OCI-LY1 (cell line): ENCODE measurements around the gene RBMS1.

Experiments
- H2AFZ ChIP-seq: fragments of 200-600 bp; sonication (generic), shearing (Covaris generic); 2 replicates; pipeline ENCODE4 v1.6.0; 2014; ENCODE audit warnings: antibody characterized with exemption, mild to moderate bottlenecking, low read length
- H3F3A ChIP-seq: fragments of 200-600 bp; sonication (generic), shearing (Covaris generic); 2 replicates; pipeline ENCODE4 v1.6.0; 2014; ENCODE audit warnings: mild to moderate bottlenecking, antibody characterized with exemption, low read length, moderate library complexity; ENCODE audit not compliant: insufficient read depth
- H3K27ac ChIP-seq: fragments of 200-600 bp; sonication (generic); 2 replicates; pipeline ENCODE4 v1.5.1; 2014; ENCODE audit warnings: low read length, mixed run types, mild to moderate bottlenecking, low read depth; ENCODE audit not compliant: poor library complexity, severe bottlenecking
- H3K27me3 ChIP-seq: fragments of 200-600 bp; sonication (generic); 2 replicates; pipeline ENCODE4 v1.6.0; 2014; ENCODE audit warnings: antibody characterized with exemption, mild to moderate bottlenecking, low read length, moderate library complexity; ENCODE audit not compliant: insufficient read depth
- H3K36me3 ChIP-seq: fragments of 200-600 bp; sonication (generic); 2 replicates; pipeline ENCODE4 v1.6.1; 2014; ENCODE audit warnings: mild to moderate bottlenecking, antibody characterized with exemption, low read length, moderate library complexity, mixed read lengths; ENCODE audit not compliant: insufficient read depth
- H3K4me1 ChIP-seq: fragments of 200-600 bp; sonication (generic); 2 replicates; pipeline ENCODE4 v1.5.1; 2014; ENCODE audit warnings: mild to moderate bottlenecking, low read length, moderate library complexity; ENCODE audit not compliant: insufficient read depth, severe bottlenecking
- H3K4me2 ChIP-seq: fragments of 200-600 bp; sonication (generic), shearing (Covaris generic); 2 replicates; pipeline ENCODE4 v1.6.1; 2014; ENCODE audit warnings: low read length
- H3K4me3 ChIP-seq: fragments of 200-600 bp; sonication (generic); 2 replicates; pipeline ENCODE4 v1.5.1; 2014; ENCODE audit warnings: low read length, low read depth, mild to moderate bottlenecking, mixed read lengths; ENCODE audit not compliant: poor library complexity, severe bottlenecking
- H3K79me2 ChIP-seq: fragments of 200-600 bp; shearing (Covaris generic); 2 replicates; pipeline ENCODE4 v1.6.1; 2016; ENCODE audit warnings: mixed run types, low read length, mixed read lengths; ENCODE audit not compliant: insufficient read depth
- H3K9ac ChIP-seq: fragments of 200-600 bp; sonication (generic), shearing (Covaris generic); 2 replicates; pipeline ENCODE4 v1.6.1; 2014; ENCODE audit warnings: mild to moderate bottlenecking, low read length, mixed read lengths
- H3K9me2 ChIP-seq: fragments of 200-600 bp; sonication (generic), shearing (Covaris generic); 2 replicates; pipeline ENCODE4 v1.6.1; 2014; ENCODE audit warnings: low read depth, mild to moderate bottlenecking, low read length, mixed read lengths
- H3K9me3 ChIP-seq: fragments of 200-600 bp; shearing (Covaris generic); 2 replicates; pipeline ENCODE4 v1.6.1; 2014; ENCODE audit warnings: low read length, mixed read lengths
- H4K20me1 ChIP-seq: fragments of 200-600 bp; sonication (generic), shearing (Covaris generic); 2 replicates; pipeline ENCODE4 v1.6.0; 2016; ENCODE audit warnings: mild to moderate bottlenecking, low read length; ENCODE audit not compliant: insufficient read depth
- CTCF ChIP-seq: fragments of 200-600 bp; sonication (generic), shearing (Covaris generic); IDR thresholded peaks from 2 replicates; pipeline ENCODE4 v1.5.1; 2017; ENCODE audit warnings: mild to moderate bottlenecking, antibody characterized with exemption, low read length, moderate library complexity, mixed read lengths
- EZH2 ChIP-seq: fragments of 200-600 bp; sonication (generic), shearing (Covaris generic); IDR thresholded peaks from 2 replicates; pipeline ENCODE4 v1.8.0; 2017; ENCODE audit warnings: borderline replicate concordance, mixed run types, mild to moderate bottlenecking, antibody characterized with exemption, low read length, moderate library complexity, mixed read lengths

RBMS1 gene

GRCh38 chr2:160271171-160272086 lies 222.2 kb downstream of the RBMS1 start:
- H3K36me3 ChIP-seq = no peaks in the 10 kb centered on the region
- H3K9me3 ChIP-seq = no peaks in the 10 kb centered on the region
- no peak for TF ChIP-seq CTCF
- no peak for TF ChIP-seq EZH2
- H3K4me2 ChIP-seq = no peak overlapping the region
- H4K20me1 ChIP-seq = no peaks in the 10 kb centered on the region
- no peak overlapping the region for H3K9ac ChIP-seq
- no peaks in the 10 kb centered on the region for H3K27me3 ChIP-seq
- no peak overlapping the region for H3K27ac ChIP-seq
- no peak overlapping the region for H2AFZ ChIP-seq
- no peak overlapping the region for H3K4me3 ChIP-seq
- peaks cover 14% of the 10 kb centered on the region for H3K4me1 ChIP-seq
- no peaks in the 10 kb centered on the region for H3K9me2 ChIP-seq
- H3F3A ChIP-seq = no peaks in the 10 kb centered on the region
- H3K79me2 ChIP-seq = no peaks in the 10 kb centered on the region

- H3K27ac ChIP-seq = no peak overlapping the region
- H3K79me2 ChIP-seq = no peaks in the 10 kb centered on the region
- H3K4me1 ChIP-seq = peaks cover 14% of the 10 kb centered on the region
- no peaks in the 10 kb centered on the region for H3K9me3 ChIP-seq
- H3K9ac ChIP-seq = peak overlapping the region; percentile 65; the same call in 1 of the 2 replicates
- no peaks in the 10 kb centered on the region for H3K9me2 ChIP-seq
- H3K27me3 ChIP-seq = no peaks in the 10 kb centered on the region
- H3K4me2 ChIP-seq = peak overlapping the region; percentile 93
- H3F3A ChIP-seq = no peaks in the 10 kb centered on the region
- H3K36me3 ChIP-seq = no peaks in the 10 kb centered on the region
- TF ChIP-seq EZH2 (no peak), CTCF (no peak)
- no peaks in the 10 kb centered on the region for H4K20me1 ChIP-seq
- peak overlapping the region; percentile 85; the same call in 1 of the 2 replicates for H2AFZ ChIP-seq
- H3K4me3 ChIP-seq = peak overlapping the region; percentile 59
Observed at GRCh38 chr2:160270571-160271113, 223.0 kb downstream of the RBMS1 start.

GRCh38 chr2:160269803-160270570 lies 223.6 kb downstream of the RBMS1 start:
- Histone ChIP-seq H3K27me3 (no peaks in the 10 kb centered on the region), H3K9me3 (no peaks in the 10 kb centered on the region), H3K4me2 (peak overlapping the region; percentile 93), H3F3A (no peaks in the 10 kb centered on the region), H3K79me2 (no peaks in the 10 kb centered on the region), H2AFZ (peak overlapping the region; percentile 85), H3K27ac (no peak overlapping the region), H3K9ac (peak overlapping the region; percentile 65), H3K36me3 (no peaks in the 10 kb centered on the region), H3K4me1 (peaks cover 14% of the 10 kb centered on the region), H4K20me1 (no peaks in the 10 kb centered on the region), H3K9me2 (no peaks in the 10 kb centered on the region), H3K4me3 (peak overlapping the region; percentile 59)
- no peak for TF ChIP-seq EZH2
- TF ChIP-seq CTCF = peak; percentile 58
